ENCODE data around the gene NDUFB3.

- TF ChIP-seq CTCF (IDR thresholded peaks at IDR 0.05; ENCODE audit: insufficient read depth, low read depth, low read length) = no peak
- TF ChIP-seq EZH2 (IDR thresholded peaks at IDR 0.05; ENCODE audit: insufficient read depth, low read length) = no peak
Observed at GRCh38 chr2:201128933-201129505, 57.2 kb downstream of the NDUFB3 start.
